Right lung (tissue), 5 donors: ENCODE results near the gene ZMYM1. TPM values are rescaled to one million over a fixed set of nuclear protein-coding genes. Genes with fewer than 3 reads are reported as not detected.
"Not testable (repeated sequence)": the region's sequence is repeated elsewhere in the genome, so short reads cannot be mapped to it uniquely, and the experiment has no call there.

Experiments
- DNase-seq, 2 donors: peaks; one replicate each; pipeline ENCODE4 v3.0.0-alpha.2; 2013
- polyA plus RNA-seq, 5 donors: library from polyadenylated mRNA; unstranded; fragments of 120-200 nt; gene quantifications; one replicate each; pipeline versions ENCODE4 v1.2.1 to v1.2.3, GENCODE V29; 2013; ENCODE audit warnings: inconsistent platforms in 1 of 5, low replicate concordance in 1 of 5; ENCODE audit not compliant: insufficient read length in 5 of 5, insufficient read depth in 1 of 5

ZMYM1 gene
- polyA plus RNA-seq, 5 donors: 16.5 to 32.0 (median 22.6) TPM

DNA sequence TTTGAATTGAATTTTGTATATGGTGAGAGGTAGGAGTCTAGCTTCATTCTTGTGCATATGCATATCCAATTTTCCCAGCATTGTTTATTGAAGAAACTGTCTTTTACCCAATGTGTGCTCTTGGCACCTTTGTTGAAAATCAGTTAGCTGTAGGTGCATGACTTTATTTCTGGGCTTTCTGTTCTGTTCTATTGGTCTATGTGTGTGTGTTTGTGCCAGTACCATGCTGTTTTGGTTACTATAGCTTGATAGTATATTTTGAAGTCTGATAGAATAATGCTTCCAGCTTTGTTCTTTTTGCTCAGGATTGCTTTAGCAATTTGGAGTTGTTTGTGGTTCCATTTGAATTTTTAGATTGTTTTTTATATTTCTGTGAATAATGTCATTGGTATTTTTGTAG is 9.4 kb upstream of the ZMYM1 start:
- no peak for DNase-seq

DNA sequence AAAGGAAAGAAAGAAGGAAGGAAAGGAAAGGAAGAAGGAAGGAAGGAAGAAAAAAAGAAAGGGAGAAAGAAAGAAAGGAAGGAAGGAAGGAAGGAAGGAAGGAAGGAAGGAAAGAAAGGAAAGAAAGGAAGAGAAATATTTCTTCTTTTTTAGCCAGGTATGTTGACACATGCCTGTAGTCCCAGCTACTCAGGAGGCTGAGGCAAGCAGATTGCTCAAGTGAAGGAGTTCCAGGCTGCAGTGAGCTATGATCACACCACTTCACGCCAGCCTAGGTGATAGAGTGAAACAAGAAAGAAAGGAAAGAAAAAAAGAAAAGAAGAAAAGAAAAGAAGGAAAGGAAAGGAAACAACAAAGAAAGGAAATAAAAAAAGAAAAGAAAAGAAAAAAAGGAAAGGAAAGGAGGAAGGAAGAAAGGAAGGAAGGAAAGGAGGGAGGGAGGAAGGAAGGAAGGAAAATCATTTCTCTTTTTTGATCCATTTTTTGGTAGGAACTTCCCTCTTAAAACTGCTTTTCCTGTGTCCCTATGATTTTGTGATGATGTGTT is 5.8 kb upstream of the ZMYM1 start:
- DNase-seq: no peak

DNA sequence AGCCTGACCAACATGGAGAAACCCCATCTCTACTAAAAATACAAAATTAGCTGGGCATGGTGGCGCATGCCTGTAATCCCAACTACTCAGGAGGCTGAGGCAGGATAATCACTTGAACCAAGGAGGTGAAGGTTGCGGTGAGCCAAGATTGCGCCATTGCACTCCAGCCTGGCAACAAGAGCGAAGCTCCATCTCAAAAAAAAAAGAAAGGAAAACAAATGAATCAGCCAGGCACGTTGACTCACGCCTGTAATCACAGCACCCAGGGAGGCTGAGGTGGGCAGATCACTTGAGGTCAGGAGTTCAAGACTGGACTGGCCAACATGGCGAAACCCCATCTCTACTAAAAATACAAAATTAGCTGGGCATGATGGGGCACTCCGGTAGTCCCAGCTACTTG is 2.8 kb upstream of the ZMYM1 start:
- DNase-seq: not testable (repeated sequence)

DNA sequence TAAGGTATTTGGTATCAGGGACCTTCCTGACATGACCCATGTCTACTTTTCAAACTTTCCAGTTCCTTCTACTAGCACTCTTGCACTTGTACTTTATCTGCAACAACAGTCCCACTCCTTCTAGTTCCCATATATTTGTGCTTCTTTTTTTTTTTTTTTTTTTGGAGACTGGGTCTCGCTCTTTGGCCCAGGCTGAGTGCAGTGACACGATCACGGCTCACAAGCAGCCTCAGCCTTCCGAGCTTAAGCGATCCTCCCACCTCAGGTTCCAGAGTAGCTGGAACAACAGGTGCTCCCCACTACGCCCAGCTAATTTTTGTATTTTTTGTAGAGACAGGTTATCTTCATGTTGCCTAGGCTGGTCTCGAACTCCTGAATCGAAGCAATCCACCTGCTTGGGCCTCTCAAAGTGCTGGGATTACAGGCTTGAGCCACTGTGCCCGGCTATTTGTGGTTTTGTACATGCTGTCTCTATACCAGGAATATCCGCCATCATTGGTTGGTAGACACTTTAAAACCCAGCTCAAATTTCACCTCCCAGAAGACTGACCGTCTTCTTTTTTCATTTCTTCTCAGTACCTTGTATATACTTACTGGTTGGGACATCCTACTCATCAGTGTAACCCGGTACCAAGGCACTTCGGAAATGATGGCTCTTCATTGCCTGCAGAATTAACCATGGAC is 1.1 kb downstream of the ZMYM1 start:
- no peak for DNase-seq

DNA sequence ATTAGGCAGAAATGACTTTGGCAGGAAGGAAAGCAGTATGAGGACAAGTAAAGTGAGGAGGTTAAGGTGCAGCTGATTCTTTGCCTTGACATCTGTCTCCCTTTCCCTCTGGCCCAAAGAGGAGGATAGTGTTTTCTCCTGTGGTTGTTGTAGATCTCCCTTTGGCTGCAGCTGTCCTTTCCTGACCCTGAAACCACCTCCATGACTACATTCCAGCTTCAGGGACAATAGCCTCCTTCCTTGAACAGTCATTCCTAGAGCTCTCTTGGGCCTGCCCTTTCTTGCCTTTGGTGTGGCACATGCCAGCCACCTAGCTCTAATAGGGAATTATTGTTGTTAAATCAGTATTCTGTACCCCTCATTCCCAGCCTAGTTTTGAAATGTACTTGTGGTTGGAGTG is 6.2 kb downstream of the ZMYM1 start:
- no peak for DNase-seq

DNA sequence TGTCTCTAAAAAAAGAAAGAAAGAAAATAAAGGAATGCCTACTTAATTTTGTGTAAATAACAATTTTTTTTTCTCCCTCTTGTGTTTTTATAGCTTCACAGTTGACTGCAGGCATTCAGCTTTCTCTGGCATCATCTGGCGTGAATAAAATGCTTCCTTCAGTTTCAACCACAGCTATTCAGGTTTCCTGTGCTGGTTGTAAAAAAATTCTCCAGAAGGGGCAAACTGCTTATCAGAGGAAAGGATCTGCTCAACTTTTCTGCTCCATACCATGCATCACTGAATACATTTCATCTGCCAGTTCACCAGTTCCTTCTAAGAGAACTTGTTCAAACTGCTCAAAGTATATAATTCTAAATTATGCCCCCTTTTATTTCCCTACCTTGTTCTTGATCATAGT is 18.0 kb downstream of the ZMYM1 start:
- no peak for DNase-seq

DNA sequence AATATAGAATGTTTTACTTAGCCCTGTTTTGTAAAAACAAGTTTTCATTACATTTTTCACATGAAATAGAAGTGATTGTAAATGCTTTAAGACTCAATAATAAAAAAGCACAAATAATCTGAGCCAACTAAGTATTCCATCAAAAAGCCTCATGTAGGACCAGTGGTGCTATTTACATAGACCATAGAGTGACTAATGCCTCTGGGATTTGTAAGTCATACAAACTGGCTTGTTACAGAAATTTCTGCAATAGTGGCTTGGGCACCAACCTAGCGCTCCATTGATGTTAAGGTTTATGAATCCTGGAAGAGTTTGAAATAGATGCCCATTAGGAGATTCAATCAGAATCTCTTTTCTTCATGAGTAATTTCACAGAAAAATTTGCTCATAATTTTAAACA is 31.9 kb downstream of the ZMYM1 start:
- no peak for DNase-seq

DNA sequence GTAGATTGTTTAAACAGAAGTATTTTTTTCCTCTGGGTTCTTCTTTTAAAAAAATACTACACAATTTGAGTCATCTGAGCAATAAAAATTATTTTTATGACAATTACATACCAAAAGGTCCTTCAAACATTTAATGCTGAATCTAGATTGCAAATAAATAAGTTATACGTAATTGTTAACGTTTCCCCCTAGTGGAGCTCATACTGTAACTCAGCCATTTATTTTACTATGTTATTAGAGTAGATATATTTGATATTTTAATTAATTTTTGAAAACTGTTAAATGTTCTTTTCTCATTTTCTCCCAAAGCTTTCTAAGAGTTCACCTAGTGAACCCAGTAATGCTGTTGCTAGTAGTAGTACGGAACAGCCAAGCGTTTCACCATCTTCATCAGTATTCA is 33.5 kb downstream of the ZMYM1 start:
- no peak for DNase-seq

DNA sequence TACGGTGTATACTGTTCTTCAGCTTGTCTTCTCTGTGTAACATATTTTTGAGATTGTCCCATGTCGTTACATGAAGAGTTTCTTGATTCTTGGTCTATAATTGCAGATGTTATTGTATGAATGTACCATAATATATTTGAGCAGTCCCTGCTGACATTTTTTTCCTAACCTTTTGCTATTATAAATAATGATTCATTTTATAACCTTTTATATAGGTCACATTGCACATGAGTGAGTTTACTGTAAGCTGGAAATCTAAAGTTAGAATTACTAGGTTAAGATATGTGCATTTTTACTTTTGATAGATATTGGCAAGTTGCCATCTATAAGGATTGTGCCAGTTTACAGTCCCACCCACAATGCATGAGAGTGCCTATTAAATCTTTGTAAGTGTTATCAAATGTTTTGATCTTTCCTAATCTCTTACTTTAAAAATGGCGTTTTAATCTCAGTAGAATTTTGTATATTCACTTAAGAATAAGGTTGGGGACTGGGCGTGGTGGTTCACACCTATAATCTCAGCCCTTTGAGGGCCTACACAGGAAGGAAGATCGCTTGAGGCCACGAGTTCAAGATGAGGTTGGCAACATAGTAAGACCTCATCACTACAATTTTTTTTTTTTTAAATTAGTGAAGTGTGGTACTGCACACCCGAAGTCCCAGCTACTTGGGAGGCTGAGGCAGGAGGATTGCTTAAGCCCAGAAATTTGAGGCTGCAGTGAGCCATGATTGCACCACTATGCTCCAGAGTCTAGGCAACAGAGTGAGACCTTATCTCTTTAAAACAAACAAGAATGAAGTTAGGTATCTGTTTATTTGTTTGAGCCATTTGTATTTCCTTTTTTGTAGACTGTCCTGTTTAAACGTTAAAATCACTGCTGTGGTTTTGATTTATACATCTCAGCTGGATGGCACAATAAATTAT is 36.5 kb downstream of the ZMYM1 start:
- no peak for DNase-seq

DNA sequence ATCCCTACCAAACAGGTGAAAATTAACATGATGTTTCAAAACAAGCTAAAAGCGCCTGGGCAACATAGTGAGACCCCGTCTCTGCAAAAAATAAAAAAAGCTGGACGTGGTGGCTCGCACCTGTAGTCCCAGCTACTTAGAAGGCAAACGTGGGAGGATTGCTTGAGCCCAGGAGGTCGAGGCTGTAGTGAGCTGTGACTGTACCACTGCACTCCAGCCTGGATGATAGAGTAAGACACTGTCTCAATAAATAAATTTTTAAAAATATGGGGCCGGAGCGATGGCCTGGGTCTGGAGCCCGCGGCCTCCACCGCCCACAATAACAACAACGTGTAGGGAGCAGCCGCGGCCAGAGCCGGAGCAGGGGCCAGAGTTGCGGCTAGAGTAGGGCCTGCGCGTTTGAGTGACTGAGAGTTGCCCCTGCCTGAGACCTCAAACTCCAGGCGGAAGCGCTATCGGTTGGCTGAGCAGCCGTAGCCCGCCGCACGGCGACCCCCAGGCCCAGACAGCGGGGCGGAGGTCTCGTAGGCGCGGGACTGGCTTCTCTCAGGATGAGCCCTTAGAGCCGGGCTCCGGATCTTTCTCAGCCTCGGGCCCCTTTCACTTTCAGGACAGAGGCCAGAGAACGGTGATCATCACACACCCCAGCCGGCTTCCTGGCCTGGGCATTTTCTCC is 41.4 kb downstream of the ZMYM1 start:
- no peak for DNase-seq

DNA sequence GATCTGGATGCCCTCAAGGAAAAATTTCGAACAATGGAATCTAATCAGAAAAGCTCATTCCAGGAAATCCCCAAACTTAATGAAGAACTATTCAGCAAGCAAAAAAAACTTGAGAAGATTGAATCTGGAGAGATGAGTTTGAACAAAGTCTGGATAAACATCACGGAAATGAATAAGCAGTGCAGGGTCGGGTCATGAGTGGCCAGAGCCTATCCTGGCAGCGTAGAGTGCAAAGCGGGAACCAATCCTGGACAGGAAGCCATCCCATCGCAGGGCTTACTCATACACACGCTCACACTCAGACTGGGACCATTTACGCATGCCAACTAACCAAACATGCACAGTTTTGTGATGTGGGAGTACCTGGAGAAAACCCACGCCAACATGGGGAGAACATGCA is 43.1 kb downstream of the ZMYM1 start:
- no peak for DNase-seq

DNA sequence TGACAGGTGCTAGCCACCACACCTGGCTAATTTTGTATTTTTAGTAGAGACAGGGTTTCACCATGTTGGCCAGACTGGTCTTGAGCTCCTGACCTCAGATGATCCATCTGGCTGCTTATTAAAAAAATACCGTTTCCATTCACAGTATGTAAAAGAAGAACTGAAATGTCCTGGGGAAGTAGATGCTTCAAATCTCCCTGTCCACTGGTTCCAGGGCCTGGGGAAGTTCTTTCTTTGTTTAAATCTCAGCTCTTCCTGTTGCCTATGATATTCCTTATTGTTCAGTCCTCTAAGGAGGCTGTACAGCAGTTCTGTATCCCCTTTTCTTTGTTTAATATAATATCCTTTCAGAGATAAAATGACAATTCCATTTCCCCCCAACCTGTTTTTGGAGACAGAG is 47.4 kb downstream of the ZMYM1 start:
- DNase-seq: no peak

DNA sequence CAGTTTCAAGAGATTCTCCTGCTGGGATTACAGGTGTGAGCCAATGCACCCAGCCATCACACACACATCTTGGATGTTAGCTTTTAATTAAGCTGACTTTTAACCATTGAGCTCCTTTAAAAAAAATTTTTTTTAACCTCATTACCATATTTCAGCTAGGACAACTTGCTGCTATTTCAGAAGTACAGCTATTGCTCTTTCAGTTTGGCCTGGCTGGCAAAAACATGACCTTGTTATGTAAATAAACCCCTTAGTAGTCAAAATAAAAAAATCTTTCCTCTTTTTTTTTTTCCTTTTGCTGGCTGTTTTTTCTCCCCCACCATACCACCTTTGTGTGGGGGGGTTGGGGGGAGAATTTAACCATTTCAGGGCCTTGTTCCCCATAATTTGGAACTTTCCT is 49.9 kb downstream of the ZMYM1 start:
- DNase-seq: no peak

DNA sequence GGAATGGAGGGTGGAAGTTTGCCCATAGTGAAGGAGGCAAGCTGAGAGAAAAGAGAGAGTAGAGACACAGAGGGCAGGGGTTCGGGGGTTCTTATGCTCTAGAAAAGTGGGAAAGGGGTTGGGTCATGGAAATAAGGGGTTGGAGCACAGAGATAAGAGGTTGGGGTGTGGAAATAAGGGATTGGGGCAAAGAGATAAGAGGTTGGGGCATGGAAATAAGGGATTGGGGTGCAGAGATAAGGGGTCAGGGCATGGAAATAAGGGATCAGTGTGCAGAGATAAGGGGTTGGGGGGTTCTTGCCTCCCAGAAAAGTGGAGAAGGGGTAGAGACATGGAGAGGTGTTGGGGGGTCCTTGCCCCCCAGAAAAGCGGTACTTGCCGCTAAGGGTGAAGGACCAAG is 57.6 kb downstream of the ZMYM1 start:
- DNase-seq: no peak

DNA sequence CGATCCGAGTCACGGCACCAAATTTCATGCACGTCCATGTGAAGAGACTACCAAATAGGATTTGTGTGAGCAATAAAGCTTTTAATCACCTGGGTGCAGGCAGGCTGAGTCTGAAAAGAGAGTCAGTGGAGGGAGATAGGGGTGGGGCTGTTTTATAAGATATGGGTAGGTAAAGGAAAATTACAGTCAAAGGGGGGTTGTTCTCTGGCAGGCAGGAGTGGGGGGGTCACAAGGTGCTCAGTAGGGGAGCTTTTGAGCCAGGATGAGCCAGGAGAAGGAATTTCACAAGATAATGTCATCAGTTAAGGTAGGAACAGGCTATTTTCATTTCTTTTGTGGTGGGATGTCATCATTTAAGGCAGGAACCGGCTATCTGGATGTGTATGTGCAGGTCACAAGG is 58.4 kb downstream of the ZMYM1 start:
- not testable (repeated sequence) for DNase-seq

DNA sequence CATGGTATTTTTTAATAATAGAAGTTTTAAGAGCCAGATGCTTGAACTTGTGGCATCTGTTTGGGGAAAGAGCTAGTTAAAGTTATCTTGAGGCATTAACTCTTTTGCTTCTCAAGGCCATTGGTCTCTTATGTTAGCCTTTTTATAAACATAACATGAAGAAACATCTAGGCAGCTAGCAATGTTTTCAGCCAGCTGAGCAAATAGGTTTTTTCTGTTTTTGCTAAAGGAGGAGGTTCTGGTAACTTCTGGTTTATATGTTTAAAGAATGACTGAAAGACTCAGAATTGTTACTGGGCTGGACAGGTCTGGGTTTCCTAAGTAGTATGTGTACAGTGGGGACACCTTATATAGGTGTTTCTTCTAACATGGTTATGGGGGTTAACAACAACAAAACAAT is 63.1 kb downstream of the ZMYM1 start:
- DNase-seq: not testable (repeated sequence)

DNA sequence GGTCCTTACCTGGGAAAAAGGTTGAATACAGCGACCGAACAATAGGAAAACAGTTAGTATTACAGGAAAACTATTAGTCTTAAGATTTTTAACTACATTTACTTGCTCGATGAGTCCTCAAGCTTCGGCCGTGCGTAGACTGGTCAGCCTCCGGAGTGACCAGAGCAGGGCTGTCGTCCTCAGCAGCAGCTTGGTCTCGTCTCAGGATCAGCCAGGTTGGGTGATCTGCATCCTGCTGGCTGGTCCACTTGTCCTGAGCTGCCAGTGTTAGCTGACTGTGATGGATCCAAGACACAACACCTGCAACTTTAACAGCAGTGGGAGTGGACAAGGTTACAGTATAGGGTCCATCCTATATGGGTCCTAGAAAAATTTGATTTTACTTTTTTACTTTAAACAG is 63.5 kb downstream of the ZMYM1 start:
- DNase-seq: not testable (repeated sequence)

DNA sequence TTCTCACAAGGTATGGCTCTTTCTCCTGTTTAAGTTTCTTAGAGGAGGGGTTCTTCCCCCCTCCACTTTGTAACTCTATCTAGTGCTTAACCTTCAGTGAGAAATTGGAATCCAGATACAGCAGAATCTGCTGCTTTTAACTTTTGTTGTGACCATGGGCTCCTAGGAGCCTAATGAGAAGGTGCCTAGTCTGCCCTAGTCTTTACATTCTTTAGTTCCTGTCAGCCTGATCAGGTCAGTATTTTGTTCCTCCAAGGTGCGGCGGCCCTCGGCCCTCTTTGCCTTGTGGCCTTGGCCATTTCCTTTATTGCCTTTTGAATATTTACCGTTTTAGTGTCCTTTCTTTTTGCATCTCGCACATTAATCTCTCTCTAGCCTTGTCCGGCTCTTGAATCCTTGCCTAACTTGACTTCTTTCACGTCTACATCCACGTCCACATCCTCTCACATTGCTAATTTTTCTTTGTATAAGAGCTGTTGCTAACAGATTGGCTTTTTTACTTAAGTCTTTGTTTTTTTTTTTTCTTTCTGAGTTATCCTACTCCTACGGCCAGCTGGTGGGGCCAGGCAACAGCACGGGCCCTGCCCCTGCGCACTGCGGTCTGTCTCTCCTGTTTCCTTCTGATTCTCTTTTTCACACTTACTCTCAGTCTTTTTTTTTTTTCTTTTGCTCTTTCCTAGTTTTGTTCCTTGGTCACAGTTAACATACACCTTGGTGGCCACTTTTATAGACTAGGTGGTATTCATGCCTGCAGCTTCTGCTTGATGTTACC is 64.7 kb downstream of the ZMYM1 start:
- no peak for DNase-seq

DNA sequence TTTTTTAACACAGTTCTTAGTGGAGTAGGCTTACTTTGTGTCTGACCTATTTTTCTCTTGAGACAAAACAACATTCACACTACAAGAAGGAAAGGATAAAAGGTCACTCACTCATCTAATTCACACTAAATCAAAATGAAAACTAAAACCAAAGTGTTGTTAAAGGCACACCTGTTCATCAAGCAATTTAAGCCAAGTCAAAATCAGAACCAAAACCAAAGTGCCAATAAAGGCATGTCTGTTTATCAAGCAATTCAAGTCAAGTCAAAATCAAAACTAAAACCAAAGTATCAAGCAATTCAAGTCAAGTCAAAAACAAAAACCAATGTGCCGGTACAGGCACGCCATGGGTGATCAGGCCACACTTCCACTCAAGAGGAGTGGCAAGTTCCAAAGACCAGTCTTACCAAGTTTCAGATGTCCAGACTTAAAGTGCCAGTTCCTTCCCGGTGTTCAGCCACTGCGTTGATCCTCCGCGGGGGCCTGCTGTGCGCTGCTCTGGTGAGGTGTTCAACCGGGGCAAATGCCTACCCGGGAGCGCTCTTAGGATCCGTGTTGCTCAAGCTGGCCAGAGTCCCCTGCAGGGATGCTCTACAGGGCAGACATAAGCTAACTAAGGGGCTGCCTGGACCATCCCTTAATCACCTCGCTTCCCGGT is 66.8 kb downstream of the ZMYM1 start:
- DNase-seq: not testable (repeated sequence)

DNA sequence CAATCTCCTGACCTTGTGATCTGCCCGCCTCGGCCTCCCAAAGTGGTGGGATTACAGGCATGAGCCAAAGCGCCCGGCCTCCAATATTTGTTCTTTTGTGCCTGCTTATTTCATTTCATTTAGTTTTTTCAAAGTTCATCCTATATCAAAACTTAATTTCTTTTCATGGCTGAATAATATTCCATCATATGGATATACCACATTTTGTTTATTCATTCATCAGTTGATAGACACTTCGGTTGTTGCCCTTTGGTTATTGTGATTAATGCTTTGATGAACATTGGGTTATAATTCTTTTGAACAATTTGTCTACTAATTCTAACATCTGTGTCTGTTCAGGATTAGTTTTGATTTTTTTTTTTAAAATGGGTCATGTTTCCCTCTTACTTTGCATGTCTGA is 72.0 kb downstream of the ZMYM1 start:
- DNase-seq: no peak

DNA sequence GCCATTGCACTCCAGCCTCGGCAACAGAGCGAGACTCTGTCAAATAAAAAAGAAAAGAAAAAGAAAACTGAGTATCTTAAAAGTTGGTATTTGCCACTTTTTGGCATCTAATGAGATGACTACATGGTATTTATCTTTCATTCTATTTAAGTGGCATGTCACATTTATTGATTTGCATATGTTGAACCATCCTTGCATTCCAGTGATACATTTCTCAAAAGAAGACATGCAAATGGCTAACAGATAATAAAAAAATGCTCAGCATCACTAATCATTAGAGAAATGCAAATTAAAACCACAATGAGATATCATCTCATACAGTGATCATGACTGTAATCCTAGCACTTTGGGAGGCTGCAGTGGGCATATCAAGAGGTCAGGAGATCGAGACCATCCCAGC is 85.7 kb downstream of the ZMYM1 start:
- DNase-seq: no peak
